HG03457 (cell line): ENCODE results near the gene ZDHHC19.

Source experiments
- ATAC-seq: cut with Tn5 transposase; IDR thresholded peaks from one replicate; pipeline ENCODE4 v1.9.1; 2021; ENCODE audit warnings: moderate number of reproducible peaks; ENCODE audit not compliant: unreplicated experiment

Gene ZDHHC19

GRCh38 chr3:196150481-196150880 is 60.7 kb downstream of the ZDHHC19 start:
- no peak for ATAC-seq

GRCh38 chr3:196149831-196150301 is 61.3 kb downstream of the ZDHHC19 start:
- no peak for ATAC-seq

DNA sequence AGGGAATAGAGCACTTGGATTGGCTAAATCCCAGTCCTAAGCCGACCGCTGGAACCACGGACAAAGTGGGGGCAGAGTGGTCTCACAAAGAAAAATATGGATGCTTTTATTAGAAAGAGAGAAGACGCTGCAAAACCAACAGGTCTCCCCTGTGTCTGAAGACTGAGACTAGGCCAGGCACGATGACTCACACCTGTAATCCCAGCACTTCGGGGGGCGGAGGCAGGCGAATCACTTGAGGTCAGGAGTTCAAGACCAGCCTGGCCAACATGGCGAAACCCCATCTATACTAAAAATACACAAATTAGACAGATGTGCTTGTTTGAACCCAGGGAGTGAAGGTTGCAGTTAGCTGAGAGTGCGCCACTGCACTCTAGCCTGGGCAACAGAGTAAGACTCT is 61.8 kb downstream of the ZDHHC19 start:
- ATAC-seq = no peak
